ENCODE measurements around the gene ARVCF.

The ARVCF gene

DNA sequence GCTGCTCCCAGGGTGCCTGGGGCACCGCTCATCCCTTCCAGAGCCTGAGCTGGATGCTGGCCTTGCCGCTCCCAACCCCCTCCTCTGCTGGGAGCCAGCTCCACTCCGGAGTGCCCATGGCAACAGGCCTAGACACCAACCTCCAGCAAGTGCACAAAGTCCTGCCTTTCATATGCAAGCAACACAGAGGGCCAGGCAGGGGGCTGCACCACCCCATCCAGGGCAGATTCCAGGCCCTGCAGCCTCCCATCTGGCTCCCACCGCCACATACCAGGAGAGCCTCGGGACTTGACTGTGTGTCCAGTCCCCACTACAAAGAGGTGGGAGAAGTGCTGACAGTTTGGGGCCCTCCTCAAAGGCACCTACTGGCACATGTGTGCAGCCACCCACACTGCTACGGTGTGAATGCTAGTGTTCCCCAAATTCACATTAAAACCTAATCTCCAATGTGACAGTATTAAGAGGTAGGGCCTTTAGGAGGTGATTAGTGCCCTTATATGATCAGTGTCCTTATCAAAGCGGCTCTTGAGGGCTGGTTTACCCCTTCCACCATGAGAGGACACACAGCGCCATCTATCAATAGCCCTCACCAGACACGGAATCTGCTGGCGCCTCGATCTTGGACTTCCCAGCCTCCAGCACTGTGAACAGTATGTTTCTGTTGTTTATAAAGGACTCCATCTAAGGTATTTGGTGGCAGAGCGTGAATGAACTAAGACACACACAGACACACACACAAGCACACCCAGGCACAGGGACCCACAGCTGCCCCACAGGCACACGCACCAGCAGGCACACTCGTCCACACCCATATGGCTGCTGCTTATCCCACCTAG is 16.2 kb downstream of the ARVCF start:
- TF ChIP-seq, protein P1, sequence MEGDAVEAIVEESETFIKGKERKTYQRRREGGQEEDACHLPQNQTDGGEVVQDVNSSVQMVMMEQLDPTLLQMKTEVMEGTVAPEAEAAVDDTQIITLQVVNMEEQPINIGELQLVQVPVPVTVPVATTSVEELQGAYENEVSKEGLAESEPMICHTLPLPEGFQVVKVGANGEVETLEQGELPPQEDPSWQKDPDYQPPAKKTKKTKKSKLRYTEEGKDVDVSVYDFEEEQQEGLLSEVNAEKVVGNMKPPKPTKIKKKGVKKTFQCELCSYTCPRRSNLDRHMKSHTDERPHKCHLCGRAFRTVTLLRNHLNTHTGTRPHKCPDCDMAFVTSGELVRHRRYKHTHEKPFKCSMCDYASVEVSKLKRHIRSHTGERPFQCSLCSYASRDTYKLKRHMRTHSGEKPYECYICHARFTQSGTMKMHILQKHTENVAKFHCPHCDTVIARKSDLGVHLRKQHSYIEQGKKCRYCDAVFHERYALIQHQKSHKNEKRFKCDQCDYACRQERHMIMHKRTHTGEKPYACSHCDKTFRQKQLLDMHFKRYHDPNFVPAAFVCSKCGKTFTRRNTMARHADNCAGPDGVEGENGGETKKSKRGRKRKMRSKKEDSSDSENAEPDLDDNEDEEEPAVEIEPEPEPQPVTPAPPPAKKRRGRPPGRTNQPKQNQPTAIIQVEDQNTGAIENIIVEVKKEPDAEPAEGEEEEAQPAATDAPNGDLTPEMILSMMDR (IDR thresholded peaks at IDR 0.05; ENCODE audit: extremely low read depth, insufficient read depth, missing control alignments): no peak
- in situ Hi-C loops (cut with MboI; ENCODE audit: low pct_unique_long_range_greater_than_20kb, low sequenced_read_pairs, unreplicated experiment): no loop called here
- no peak for DNase-seq (ENCODE audit: low spot score)

DNA sequence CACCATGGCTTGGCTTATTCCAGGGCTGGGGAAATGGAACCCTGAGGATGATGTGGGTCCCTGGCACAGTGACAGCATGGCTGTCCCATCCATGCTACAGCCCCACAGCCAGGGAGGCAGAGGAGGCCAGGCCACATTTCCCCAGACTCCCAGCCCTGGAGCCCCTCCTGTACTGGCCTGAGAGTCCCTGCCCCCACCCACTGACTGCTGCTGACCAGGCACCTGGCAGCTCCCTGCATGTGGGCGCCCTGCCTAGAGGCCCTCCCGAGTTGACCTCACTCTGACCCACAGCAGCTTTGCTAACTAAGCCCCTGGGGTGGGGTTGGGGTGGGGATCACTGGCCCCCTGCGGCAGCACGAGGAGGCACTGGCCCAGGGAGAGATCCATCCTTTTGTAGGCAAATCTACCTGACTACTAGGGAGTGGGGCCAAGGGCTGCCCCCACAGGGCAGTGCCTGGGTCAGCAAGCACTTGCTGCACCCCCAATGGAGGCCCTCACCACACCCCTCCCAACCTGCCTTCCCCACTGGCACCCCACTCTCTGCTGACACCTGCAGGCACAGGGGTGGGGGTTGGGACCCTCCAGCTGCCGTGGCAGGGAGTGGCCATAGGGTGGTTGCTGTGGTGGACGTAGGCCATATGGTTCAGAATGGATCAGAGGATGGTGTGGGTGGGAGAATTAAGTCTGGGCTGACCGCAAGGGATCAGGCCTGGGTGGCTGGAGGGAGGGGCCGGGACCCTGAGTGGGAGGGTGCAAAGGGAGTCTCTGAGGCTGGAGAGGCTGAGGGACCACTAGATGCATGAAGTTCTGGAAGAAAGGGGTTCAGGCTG is 17.4 kb downstream of the ARVCF start:
- in situ Hi-C loops (cut with MboI; ENCODE audit: low pct_unique_long_range_greater_than_20kb, low sequenced_read_pairs, unreplicated experiment): no loop called here
- no peak for DNase-seq (ENCODE audit: low spot score)
- TF ChIP-seq, protein P1 (IDR thresholded peaks at IDR 0.05; ENCODE audit: extremely low read depth, insufficient read depth, missing control alignments): no peak

DNA sequence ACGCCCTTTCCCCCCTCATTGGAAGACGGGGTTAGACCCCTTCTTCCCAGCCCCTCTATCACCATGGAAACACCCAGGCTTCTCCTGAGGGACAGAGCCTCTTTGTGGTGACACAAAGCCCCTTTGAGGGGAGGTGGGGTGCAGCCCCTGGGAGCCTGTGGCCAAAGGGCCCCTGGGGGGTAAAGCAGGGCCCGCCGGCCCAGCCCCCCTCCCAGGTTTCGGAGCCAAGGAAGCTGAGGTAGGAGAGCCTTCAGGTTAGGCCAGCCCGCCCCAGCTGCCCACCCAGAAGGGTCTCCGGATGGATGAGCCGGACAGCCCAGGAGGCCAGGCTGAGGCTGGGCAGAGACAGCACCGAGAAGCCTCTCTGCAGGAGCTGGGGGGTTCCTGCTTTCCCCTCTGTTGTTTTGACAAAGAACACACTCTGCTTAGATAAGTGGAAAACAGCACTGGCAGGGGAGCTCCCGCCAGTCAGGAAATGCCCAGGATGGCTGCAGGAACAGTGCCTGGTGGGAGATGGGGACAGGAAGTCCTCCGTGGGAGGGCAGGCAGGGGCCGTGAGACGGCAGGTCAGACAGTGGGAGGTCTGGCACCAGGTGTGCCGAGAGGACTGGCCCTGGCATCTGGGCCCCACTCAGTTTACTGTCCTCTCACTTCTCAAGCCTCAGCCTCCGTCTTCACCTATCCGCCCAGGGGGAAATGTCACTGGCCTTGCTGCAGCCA is 18.2 kb downstream of the ARVCF start:
- TF ChIP-seq, protein P1 (IDR thresholded peaks at IDR 0.05; ENCODE audit: extremely low read depth, insufficient read depth, missing control alignments): no peak
- DNase-seq (ENCODE audit: low spot score): no peak
- in situ Hi-C loops (cut with MboI; ENCODE audit: low pct_unique_long_range_greater_than_20kb, low sequenced_read_pairs, unreplicated experiment): no loop called here

DNA sequence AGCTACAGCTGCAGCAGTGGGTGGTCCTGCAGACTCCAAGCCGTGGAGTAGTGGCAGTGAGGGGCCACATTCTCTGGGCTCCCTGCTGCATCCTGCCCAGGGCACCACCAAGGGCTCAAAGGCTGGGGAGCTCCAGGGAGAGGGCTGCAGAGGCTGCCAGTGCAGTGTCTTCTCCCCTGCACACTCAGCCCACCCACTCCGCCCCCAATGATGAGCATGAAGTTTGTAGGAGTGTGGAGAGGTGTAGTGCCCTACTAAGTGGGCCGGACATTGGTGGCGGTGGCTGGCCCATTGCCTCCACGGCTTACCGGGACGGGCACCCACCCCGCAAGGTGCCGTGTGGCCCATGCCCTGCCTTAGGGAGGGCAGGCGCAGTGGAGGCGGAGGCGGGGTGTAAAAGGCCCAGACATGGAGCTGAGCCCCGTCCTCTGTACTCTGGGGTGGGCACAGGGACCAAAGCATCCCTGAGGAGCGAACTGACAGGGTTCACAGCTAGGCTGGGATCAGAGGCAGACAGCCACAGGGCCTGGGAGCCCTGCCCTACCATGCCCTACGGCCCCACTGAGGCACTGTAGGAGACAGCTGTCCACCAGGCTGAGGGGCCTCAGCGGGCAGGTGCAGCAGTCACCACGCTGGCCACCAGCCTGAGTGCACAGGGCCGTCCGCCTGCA is 18.9 kb downstream of the ARVCF start:
- TF ChIP-seq, protein P1 (IDR thresholded peaks at IDR 0.05; ENCODE audit: extremely low read depth, insufficient read depth, missing control alignments): no peak
- in situ Hi-C loops (cut with MboI; ENCODE audit: low pct_unique_long_range_greater_than_20kb, low sequenced_read_pairs, unreplicated experiment): no loop called here
- DNase-seq (ENCODE audit: low spot score): no peak

DNA sequence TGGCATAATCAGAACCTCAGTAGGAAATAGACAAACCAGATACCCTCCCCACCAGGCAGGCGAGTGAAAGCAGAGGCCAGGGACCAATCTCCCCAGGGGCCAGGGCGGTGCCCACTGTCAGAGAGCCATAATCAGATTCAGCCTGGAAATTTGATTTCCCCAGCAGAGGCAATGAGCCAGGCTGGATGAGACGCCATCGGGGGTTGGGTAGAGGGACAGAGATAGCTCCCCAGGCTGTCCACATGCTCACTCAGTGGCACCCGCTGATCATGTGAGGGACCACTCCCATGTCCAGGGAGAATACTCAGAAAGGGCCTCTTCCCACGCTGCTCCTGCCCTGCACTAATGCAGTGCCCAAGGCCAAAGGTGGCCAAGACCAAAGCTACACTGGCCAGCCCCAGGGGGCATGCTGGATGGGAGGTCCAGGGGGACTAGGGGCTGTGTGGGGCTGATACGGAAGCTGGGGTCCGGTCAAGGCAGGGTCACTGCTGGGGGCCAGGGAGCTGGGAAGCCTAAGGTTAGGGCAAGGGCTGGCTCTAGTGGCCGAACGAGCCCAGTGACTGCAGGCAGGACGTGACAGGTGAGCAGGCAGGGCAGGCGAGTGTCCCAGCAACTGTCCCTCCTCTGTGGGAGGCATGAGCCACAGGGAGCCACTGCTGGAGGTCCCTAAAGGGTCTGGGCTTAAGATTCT is 19.8 kb downstream of the ARVCF start:
- in situ Hi-C loops (cut with MboI; ENCODE audit: low pct_unique_long_range_greater_than_20kb, low sequenced_read_pairs, unreplicated experiment): no loop called here
- TF ChIP-seq, protein P1 (IDR thresholded peaks at IDR 0.05; ENCODE audit: extremely low read depth, insufficient read depth, missing control alignments): no peak

More for the DNA sequence above, 19.8 kb downstream of the ARVCF start:
- no peak for DNase-seq (ENCODE audit: low spot score)
